ENCODE measurements around the gene CEP170.
"Not testable (repeated sequence)": the region's sequence is repeated elsewhere in the genome, so short reads cannot be mapped to it uniquely, and the experiment has no call there.

DNA sequence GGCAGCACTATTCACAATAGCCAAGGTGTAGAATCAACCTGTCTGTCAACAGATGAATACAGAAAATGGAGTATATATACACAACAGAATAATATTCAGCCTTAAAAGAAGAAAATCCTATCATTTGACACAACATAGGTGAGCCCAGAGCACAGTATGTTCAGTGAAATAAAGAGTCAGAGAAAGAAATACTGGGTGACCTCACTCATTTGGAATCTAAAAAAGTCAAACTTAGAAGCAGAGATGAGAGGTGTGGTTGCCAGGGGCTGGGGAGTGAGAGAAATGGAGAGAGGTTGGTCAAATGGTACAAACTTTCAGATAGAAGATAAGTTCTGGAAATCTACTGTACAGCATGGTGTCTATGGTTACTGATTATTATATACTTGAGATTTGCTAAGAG lies 150.0 kb downstream of the CEP170 start:
- TF ChIP-seq, protein P1, sequence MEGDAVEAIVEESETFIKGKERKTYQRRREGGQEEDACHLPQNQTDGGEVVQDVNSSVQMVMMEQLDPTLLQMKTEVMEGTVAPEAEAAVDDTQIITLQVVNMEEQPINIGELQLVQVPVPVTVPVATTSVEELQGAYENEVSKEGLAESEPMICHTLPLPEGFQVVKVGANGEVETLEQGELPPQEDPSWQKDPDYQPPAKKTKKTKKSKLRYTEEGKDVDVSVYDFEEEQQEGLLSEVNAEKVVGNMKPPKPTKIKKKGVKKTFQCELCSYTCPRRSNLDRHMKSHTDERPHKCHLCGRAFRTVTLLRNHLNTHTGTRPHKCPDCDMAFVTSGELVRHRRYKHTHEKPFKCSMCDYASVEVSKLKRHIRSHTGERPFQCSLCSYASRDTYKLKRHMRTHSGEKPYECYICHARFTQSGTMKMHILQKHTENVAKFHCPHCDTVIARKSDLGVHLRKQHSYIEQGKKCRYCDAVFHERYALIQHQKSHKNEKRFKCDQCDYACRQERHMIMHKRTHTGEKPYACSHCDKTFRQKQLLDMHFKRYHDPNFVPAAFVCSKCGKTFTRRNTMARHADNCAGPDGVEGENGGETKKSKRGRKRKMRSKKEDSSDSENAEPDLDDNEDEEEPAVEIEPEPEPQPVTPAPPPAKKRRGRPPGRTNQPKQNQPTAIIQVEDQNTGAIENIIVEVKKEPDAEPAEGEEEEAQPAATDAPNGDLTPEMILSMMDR (optimal IDR thresholded peaks at IDR 0.05 in 1 of 3, IDR thresholded peaks at IDR 0.05 in 1 of 3, conservative IDR thresholded peaks at IDR 0.05 in 1 of 3; ENCODE audit: extremely low read depth in 1 of 3, insufficient read depth in 2 of 3, low read length in 3 of 3), result not testable (repeated sequence)
- not testable (repeated sequence) for TF ChIP-seq EZH2 (IDR thresholded peaks at IDR 0.05; ENCODE audit: low read length)

All from keratinocyte (primary cell).